Hematopoietic multipotent progenitor cell (in vitro differentiated cells): ENCODE results near the gene DPT. TPM values are rescaled to one million over a fixed set of nuclear protein-coding genes. Genes with fewer than 3 reads are reported as not detected.

Experiments used
- DNase-seq, 3 donors: peaks; one replicate each; pipeline ENCODE4 v3.0.0-alpha.2; 2011 to 2015; ENCODE audit warnings: low read depth in 2 of 3, low spot score in 2 of 3
- total RNA-seq: library from RNA; depleted of rRNA; stranded (reverse); fragments of >200 nt; gene quantifications from one replicate; pipeline ENCODE4 v1.2.3, GENCODE V29; 2012

Gene DPT
- total RNA-seq, 1 donor = not detected

- DNase-seq = no peak
Measured at GRCh38 chr1:168736520-168736919, 7.5 kb upstream of the DPT start.

GRCh38 chr1:168735974-168736373 lies 7.0 kb upstream of the DPT start:
- DNase-seq = no peak

GRCh38 chr1:168734946-168735345 lies 5.9 kb upstream of the DPT start:
- DNase-seq = no peak

GRCh38 chr1:168734271-168734670 lies 5.3 kb upstream of the DPT start:
- no peak for DNase-seq

- DNase-seq = no peak
Measured at GRCh38 chr1:168733241-168733640, 4.2 kb upstream of the DPT start.

- DNase-seq = no peak
Measured at GRCh38 chr1:168732736-168733135, 3.7 kb upstream of the DPT start.

GRCh38 chr1:168731244-168731953 lies 2.4 kb upstream of the DPT start:
- no peak for DNase-seq

GRCh38 chr1:168729405-168729802 lies 398 bp upstream of the DPT start:
- no peak for DNase-seq

GRCh38 chr1:168726719-168727118 lies 2.3 kb downstream of the DPT start:
- no peak for DNase-seq

- no peak for DNase-seq
Measured at GRCh38 chr1:168726281-168726680, 2.7 kb downstream of the DPT start.

- DNase-seq = no peak
Measured at GRCh38 chr1:168725831-168726230, 3.2 kb downstream of the DPT start.

- no peak for DNase-seq
Measured at GRCh38 chr1:168725060-168725459, 3.9 kb downstream of the DPT start.

GRCh38 chr1:168723000-168723399 lies 6.0 kb downstream of the DPT start:
- no peak for DNase-seq

- DNase-seq = no peak
Measured at GRCh38 chr1:168720839-168721238, 8.2 kb downstream of the DPT start.

- no peak for DNase-seq
Measured at GRCh38 chr1:168719306-168720111, 9.5 kb downstream of the DPT start.

GRCh38 chr1:168717906-168718891 lies 10.8 kb downstream of the DPT start:
- DNase-seq = no peak

- no peak for DNase-seq
Measured at GRCh38 chr1:168714012-168714411, 15.0 kb downstream of the DPT start.

GRCh38 chr1:168709405-168710363 lies 19.3 kb downstream of the DPT start:
- DNase-seq = no peak

GRCh38 chr1:168708698-168709404 lies 20.2 kb downstream of the DPT start:
- DNase-seq = peak in 1 of 3 donors; percentile 0
